Rectal smooth muscle tissue (tissue), 1 donor: ENCODE results near the gene ATP1A4.
A peak's percentile ranks its signal among the peaks of the same experiment; 100 is the strongest.

Experiments
- H3K27ac ChIP-seq: one replicate; pipeline ENCODE4 v1.7.0; 2013; ENCODE audit warnings: low read depth, low read length, inconsistent platforms
- H3K27me3 ChIP-seq: one replicate; pipeline ENCODE4 v1.7.0; 2013; ENCODE audit warnings: low read length; ENCODE audit not compliant: control insufficient read depth, insufficient read depth
- H3K36me3 ChIP-seq: one replicate; pipeline ENCODE4 v1.7.0; 2013; ENCODE audit warnings: low read length; ENCODE audit not compliant: control insufficient read depth, insufficient read depth
- H3K4me1 ChIP-seq: one replicate; pipeline ENCODE4 v1.7.0; 2013; ENCODE audit warnings: low read length; ENCODE audit not compliant: control insufficient read depth, insufficient read depth
- H3K4me3 ChIP-seq: one replicate; pipeline ENCODE4 v1.7.0; 2013; ENCODE audit warnings: low read length
- H3K9ac ChIP-seq: one replicate; pipeline ENCODE4 v1.7.0; 2013; ENCODE audit warnings: low read length

Gene ATP1A4

DNA sequence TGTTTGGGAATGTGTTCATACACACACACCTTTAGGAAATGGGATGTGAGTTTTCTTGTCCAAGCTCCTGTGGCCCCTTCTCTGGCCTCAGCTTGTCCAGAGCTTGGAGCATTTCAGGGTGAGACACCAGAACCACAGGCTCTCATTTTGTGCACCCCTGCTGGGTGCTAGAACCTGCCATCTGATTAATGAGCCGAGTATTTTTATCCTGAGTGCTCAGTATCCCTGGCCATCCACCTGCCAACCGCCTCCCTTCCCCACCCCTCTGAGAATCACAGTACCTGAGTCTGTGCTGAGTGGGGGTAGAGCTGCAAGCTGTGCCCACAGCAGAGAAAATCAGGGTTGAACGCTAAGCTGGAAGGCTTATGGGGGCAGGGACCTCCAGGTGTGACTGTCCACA is 40.4 kb downstream of the ATP1A4 start:
- Histone ChIP-seq H3K4me3 (no peak overlapping the region), H3K27ac (no peak overlapping the region), H3K9ac (no peak overlapping the region), H3K36me3 (no peaks in the 10 kb centered on the region), H3K27me3 (no peaks in the 10 kb centered on the region), H3K4me1 (peaks cover 6% of the 10 kb centered on the region)

DNA sequence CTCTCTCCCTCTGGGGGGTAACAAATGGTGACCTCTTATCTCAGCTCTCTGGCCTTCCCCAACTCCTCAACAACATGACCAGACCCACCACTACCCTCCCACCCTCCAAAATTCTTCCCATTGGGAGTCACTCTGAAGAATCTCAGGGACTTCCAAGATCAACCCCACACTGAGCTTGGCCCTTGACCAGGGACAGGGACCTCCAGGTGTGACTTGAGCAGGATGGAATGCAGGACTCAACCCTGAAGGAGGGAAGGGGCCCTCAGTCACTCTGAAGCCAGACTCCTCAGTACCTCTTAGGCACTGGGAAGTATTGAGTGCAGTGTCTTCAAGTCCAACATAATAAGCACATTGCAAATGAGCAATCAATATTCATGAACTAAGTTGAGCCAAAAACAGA is 40.8 kb downstream of the ATP1A4 start:
- H3K4me3 ChIP-seq = no peak overlapping the region
- H3K36me3 ChIP-seq = no peaks in the 10 kb centered on the region
- no peak overlapping the region for H3K9ac ChIP-seq
- no peak overlapping the region for H3K27ac ChIP-seq
- no peaks in the 10 kb centered on the region for H3K27me3 ChIP-seq
- H3K4me1 ChIP-seq = peaks cover 6% of the 10 kb centered on the region

DNA sequence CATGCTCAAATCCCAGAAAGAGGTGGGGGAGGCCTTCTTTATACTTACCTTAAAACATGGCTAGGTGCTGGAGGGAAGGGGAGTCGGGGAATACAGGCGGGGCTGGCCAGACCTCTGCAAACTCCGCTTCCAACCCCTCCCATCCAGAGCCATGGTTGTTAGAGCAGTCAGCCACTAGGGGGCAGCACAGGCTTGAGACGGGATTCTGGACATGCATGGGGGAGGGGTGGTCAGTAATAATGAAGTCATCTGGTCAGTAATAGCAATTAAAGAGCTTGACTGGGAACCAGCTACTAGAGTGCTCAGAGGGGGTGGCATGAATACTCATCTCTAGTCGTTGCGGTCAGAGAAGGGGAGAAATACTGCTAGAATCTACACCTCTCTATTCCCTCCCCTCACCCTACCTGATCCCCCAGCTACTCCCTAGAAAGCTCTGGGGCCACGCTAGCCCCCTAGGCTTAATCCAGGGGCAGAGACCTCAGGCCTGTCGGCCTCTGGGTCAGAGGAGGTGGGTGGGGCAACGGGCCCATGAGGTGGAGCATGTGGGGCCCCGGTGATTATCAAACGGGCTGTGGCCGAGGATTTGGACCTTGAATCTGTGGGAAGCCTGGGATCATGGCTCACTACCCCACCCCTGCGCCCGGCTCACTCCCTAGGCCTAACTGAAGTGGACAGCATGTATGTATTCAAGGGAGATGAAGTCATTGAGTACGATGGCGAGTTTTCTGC is 41.9 kb downstream of the ATP1A4 start:
- Histone ChIP-seq H3K27ac (no peak overlapping the region), H3K4me1 (peaks cover 6% of the 10 kb centered on the region), H3K4me3 (no peak overlapping the region), H3K36me3 (no peaks in the 10 kb centered on the region), H3K9ac (no peak overlapping the region), H3K27me3 (no peaks in the 10 kb centered on the region)

DNA sequence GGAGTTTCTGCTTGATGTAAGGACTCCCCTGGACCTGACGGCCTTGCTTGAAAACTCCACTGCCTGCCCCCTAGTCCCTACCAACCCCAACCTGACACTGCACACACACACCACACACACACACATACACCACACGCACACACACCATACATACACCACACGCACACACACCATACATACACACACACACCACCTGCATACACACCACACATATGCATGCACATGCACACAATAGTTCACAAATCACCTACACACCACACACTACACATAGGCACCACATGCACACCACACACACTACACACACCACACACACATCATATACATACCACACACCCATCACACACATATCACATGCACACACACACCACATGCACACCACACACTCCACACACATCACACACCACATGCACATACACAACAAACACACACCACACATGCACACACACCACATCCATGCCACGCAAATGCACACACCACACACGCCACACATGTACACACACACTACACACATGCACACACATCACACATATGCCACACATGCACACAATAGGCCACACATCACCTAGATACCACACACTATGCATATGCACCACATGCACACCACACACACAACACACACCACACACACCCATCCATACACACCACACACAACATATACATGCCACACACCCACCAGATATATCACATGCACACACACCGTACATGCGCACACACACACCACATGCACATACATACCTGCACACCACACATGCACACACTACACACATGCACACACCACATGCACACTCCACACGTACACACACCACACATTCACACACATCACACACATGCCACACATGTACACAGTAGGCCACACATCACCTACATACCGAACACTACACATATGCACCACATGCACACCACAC is 42.7 kb downstream of the ATP1A4 start:
- Histone ChIP-seq H3K4me3 (no peak overlapping the region), H3K36me3 (no peaks in the 10 kb centered on the region), H3K27me3 (no peaks in the 10 kb centered on the region), H3K9ac (no peak overlapping the region), H3K4me1 (peaks cover 6% of the 10 kb centered on the region), H3K27ac (no peak overlapping the region)

DNA sequence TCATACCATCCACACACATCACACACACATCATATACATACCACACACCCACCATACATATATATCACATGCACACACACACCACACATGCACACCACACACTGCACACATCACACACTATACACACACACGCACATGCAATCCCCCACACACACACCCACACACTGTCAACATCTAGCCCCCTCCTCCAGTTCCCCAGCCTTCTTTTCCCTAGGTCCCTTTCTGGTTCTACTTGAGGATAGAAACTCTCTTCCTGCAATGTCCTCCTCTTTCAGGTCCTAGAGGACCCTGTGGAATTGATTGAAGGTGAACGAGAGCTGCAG is 43.3 kb downstream of the ATP1A4 start:
- Histone ChIP-seq H3K9ac (no peak overlapping the region), H3K4me1 (peaks cover 4% of the 10 kb centered on the region), H3K27me3 (no peaks in the 10 kb centered on the region), H3K4me3 (no peak overlapping the region), H3K27ac (no peak overlapping the region), H3K36me3 (no peaks in the 10 kb centered on the region)

- no peaks in the 10 kb centered on the region for H3K36me3 ChIP-seq
- H3K27me3 ChIP-seq = no peaks in the 10 kb centered on the region
- no peak overlapping the region for H3K27ac ChIP-seq
- peaks cover 4% of the 10 kb centered on the region for H3K4me1 ChIP-seq
- H3K4me3 ChIP-seq = no peak overlapping the region
- H3K9ac ChIP-seq = no peak overlapping the region
Observed at GRCh38 chr1:160196143-160196542, 44.7 kb downstream of the ATP1A4 start.

DNA sequence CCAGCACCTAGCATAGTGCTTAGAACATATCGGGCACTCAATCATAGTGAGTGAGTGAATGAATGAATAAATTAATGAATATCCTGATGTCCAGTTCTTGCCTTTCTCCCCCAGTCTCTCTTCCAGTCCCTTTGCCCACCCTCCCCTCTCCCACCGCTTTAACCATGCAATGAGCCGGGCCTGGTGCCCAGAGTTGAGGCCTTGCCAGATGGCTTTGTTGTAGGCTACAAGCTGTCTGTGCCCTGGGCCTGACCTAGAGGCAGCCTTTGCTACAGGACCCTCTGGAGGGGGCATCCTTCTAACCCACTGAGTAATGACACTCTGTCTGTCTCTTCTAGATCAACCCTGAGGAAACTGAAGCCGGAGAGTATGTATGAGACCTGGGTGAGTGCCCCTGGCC is 45.8 kb downstream of the ATP1A4 start:
- no peak overlapping the region for H3K9ac ChIP-seq
- peaks cover 4% of the 10 kb centered on the region for H3K4me1 ChIP-seq
- H3K36me3 ChIP-seq = no peaks in the 10 kb centered on the region
- no peak overlapping the region for H3K27ac ChIP-seq
- no peak overlapping the region for H3K4me3 ChIP-seq
- H3K27me3 ChIP-seq = no peaks in the 10 kb centered on the region

GRCh38 chr1:160200786-160201185 is 49.4 kb downstream of the ATP1A4 start:
- no peaks in the 10 kb centered on the region for H3K27me3 ChIP-seq
- H3K9ac ChIP-seq = no peak overlapping the region
- H3K27ac ChIP-seq = no peak overlapping the region
- no peak overlapping the region for H3K4me3 ChIP-seq
- H3K36me3 ChIP-seq = no peaks in the 10 kb centered on the region
- H3K4me1 ChIP-seq = peaks cover 2% of the 10 kb centered on the region

DNA sequence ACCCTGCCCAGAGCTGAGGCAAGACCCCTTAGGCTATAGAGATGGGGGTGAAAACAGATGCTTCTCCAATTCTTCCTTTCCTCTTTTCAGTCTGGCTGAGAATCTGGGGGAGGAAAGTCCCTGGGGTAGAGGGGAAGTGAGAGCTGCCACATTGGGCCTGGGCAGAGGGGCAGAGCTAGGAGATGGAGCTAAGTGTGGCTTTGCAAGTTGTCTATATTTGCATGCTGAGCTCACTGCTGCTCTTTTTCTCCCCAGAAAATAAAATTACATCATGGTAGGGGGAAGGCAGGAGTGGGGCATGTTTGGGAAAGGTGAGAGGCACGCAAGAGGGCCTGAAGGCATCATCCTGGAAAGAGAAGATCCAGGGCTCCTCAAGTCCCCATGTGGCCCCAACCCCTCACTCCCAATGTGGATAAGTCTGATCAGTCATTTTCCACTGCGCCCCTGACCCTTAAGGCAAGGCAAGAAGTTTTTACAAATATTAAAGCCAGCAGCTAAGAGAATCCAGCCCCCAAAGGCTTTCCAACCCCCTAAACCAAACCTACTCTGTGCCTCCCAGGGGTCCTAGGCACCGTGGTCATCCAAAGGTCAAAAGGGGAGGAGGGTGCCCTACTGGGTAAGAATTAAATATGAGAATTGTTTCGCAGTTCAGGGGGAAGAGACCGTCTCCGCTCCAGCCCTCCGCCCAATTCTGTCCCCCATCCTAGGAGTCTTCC is 53.3 kb downstream of the ATP1A4 start:
- Histone ChIP-seq H3K36me3 (peaks cover 3% of the 10 kb centered on the region), H3K4me3 (peak overlapping the region; percentile 40), H3K4me1 (peaks cover 20% of the 10 kb centered on the region), H3K27ac (peak overlapping the region; percentile 83), H3K9ac (no peak overlapping the region), H3K27me3 (no peaks in the 10 kb centered on the region)

DNA sequence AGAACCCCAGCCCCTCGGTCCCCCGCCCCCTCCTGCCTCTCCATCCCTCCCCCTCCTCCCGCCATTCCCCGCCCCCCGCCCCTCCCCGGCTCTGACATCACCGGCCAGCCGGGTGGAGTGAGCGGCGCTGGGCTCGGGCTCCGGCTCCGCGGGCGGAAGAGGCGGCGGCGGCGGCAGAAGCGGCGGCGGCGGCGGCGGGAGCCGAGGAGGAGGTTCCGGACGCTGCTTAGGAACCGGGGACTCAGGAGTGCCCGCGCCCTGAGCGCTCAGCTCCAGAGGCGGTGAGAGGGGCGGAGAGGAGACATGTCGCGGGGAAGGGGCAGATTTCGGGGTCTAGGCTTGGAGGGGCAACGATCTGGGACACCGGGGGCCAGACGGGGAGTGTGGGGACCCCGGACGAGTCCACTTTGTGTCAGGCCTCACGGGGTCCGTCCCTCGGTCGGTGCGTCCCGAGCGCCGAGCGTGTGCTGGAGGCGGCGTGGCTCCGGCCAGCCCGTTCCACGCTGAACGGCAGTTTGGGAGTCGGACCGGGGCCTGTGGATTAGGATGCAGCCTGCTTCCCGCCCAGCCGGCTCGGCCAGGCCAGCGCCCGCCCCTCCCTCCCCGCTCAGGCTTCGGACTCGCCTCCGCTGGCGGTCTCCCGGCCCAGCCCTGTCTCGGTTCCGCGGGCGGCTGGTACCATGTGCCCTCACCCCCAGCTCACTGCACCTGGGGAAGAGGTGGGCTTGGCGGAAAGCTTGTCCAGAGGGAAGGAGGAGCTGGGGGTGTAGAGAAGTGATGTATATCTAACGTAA is 54.0 kb downstream of the ATP1A4 start, which contains the start of gene PEA15:
TSS of gene PEA15 (plus strand) at position 143 of the 794 bp plus-strand sequence. CDS start 6,161 bp downstream, outside the sequence.
- H3K4me1 ChIP-seq = peaks cover 28% of the 10 kb centered on the region
- peak within 1 kb of the TSS; percentile 87 for H3K27ac ChIP-seq
- H3K36me3 ChIP-seq = peaks cover 3% of the 10 kb centered on the region
- no peaks in the 10 kb centered on the region for H3K27me3 ChIP-seq
- H3K4me3 ChIP-seq = peak within 1 kb of the TSS; percentile 89
- peak within 1 kb of the TSS; percentile 69 for H3K9ac ChIP-seq

GRCh38 chr1:160206036-160206389 is 54.6 kb downstream of the ATP1A4 start:
- Histone ChIP-seq H3K27me3 (no peaks in the 10 kb centered on the region), H3K36me3 (peaks cover 3% of the 10 kb centered on the region), H3K4me1 (peaks cover 32% of the 10 kb centered on the region), H3K9ac (no peak overlapping the region), H3K27ac (peak overlapping the region; percentile 87), H3K4me3 (peak overlapping the region; percentile 89)
